ENCODE data around the gene POLR3F.
A peak's percentile ranks its signal among the peaks of the same experiment; 100 is the strongest.

Gene POLR3F

GRCh38 chr20:18466894-18467730 lies at the start of gene POLR3F, which contains the start of gene DZANK1:
Gene POLR3F, plus strand, starts transcription at chr20:18467390. Its CDS starts 117 bp downstream, at chr20:18467507.
Gene DZANK1, minus strand, starts transcription at chr20:18467030. Its CDS starts 1,672 bp downstream, at chr20:18465358.
- peak; percentile 93 for DNase-seq (ENCODE audit: low read depth, low spot score)
- H3K4me3 ChIP-seq (ENCODE audit: low read length): peak within 1 kb of the TSS; percentile 74
- no peaks in the 10 kb centered on the region for H3K27me3 ChIP-seq (ENCODE audit: control insufficient read depth, insufficient read depth, low read length)
- H3K9me3 ChIP-seq (ENCODE audit: control insufficient read depth, insufficient read depth, low read length): no peaks in the 10 kb centered on the region
- H3K4me1 ChIP-seq (ENCODE audit: control insufficient read depth, insufficient read depth, low read length): no peaks in the 10 kb centered on the region
- no CpG with 5 or more reads among the region's 57 CpGs for WGBS (ENCODE audit: insufficient coverage, insufficient read length)
- no peak within 1 kb of the TSS for H3K27ac ChIP-seq (ENCODE audit: low read length)
- no peaks in the 10 kb centered on the region for H3K36me3 ChIP-seq (ENCODE audit: control insufficient read depth, insufficient read depth, low read length)

- DNase-seq (ENCODE audit: low read depth, low spot score): no peak
- Histone ChIP-seq H3K9me3 (ENCODE audit: control insufficient read depth, insufficient read depth, low read length) (no peaks in the 10 kb centered on the region), H3K4me3 (ENCODE audit: low read length) (no peak overlapping the region), H3K27ac (ENCODE audit: low read length) (no peak overlapping the region), H3K36me3 (ENCODE audit: control insufficient read depth, insufficient read depth, low read length) (no peaks in the 10 kb centered on the region), H3K4me1 (ENCODE audit: control insufficient read depth, insufficient read depth, low read length) (no peaks in the 10 kb centered on the region), H3K27me3 (ENCODE audit: control insufficient read depth, insufficient read depth, low read length) (no peaks in the 10 kb centered on the region)
These were observed 45.6 kb upstream of the POLR3F start for GRCh38 chr20:18421608-18422007.

- H3K27me3 ChIP-seq (ENCODE audit: control insufficient read depth, insufficient read depth, low read length): no peaks in the 10 kb centered on the region
- H3K4me3 ChIP-seq (ENCODE audit: low read length): no peak overlapping the region
- H3K36me3 ChIP-seq (ENCODE audit: control insufficient read depth, insufficient read depth, low read length): no peaks in the 10 kb centered on the region
- DNase-seq (ENCODE audit: low read depth, low spot score): no peak
- H3K4me1 ChIP-seq (ENCODE audit: control insufficient read depth, insufficient read depth, low read length): no peaks in the 10 kb centered on the region
- WGBS (ENCODE audit: insufficient coverage, insufficient read length): no CpG with 5 or more reads among the region's 2 CpGs
- no peaks in the 10 kb centered on the region for H3K9me3 ChIP-seq (ENCODE audit: control insufficient read depth, insufficient read depth, low read length)
- H3K27ac ChIP-seq (ENCODE audit: low read length): no peak overlapping the region
These were observed 40.0 kb upstream of the POLR3F start for GRCh38 chr20:18427214-18427613.

GRCh38 chr20:18428490-18429173 lies 38.6 kb upstream of the POLR3F start:
- no CpG with 5 or more reads among the region's 3 CpGs for WGBS (ENCODE audit: insufficient coverage, insufficient read length)
- no peak overlapping the region for H3K27ac ChIP-seq (ENCODE audit: low read length)
- no peak for DNase-seq (ENCODE audit: low read depth, low spot score)
- no peaks in the 10 kb centered on the region for H3K9me3 ChIP-seq (ENCODE audit: control insufficient read depth, insufficient read depth, low read length)
- no peaks in the 10 kb centered on the region for H3K4me1 ChIP-seq (ENCODE audit: control insufficient read depth, insufficient read depth, low read length)
- H3K27me3 ChIP-seq (ENCODE audit: control insufficient read depth, insufficient read depth, low read length): no peaks in the 10 kb centered on the region
- H3K36me3 ChIP-seq (ENCODE audit: control insufficient read depth, insufficient read depth, low read length): no peaks in the 10 kb centered on the region
- no peak overlapping the region for H3K4me3 ChIP-seq (ENCODE audit: low read length)

GRCh38 chr20:18430172-18430826 lies 36.9 kb upstream of the POLR3F start:
- no peak overlapping the region for H3K27ac ChIP-seq (ENCODE audit: low read length)
- H3K4me1 ChIP-seq (ENCODE audit: control insufficient read depth, insufficient read depth, low read length): no peaks in the 10 kb centered on the region
- no peaks in the 10 kb centered on the region for H3K9me3 ChIP-seq (ENCODE audit: control insufficient read depth, insufficient read depth, low read length)
- no peaks in the 10 kb centered on the region for H3K27me3 ChIP-seq (ENCODE audit: control insufficient read depth, insufficient read depth, low read length)
- H3K36me3 ChIP-seq (ENCODE audit: control insufficient read depth, insufficient read depth, low read length): no peaks in the 10 kb centered on the region
- no CpG with 5 or more reads among the region's 9 CpGs for WGBS (ENCODE audit: insufficient coverage, insufficient read length)
- H3K4me3 ChIP-seq (ENCODE audit: low read length): no peak overlapping the region
- DNase-seq (ENCODE audit: low read depth, low spot score): no peak

GRCh38 chr20:18431206-18431605 lies 36.0 kb upstream of the POLR3F start:
- WGBS (ENCODE audit: insufficient coverage, insufficient read length): no CpG with 5 or more reads among the region's 6 CpGs
- Histone ChIP-seq H3K4me3 (ENCODE audit: low read length) (no peak overlapping the region), H3K36me3 (ENCODE audit: control insufficient read depth, insufficient read depth, low read length) (no peaks in the 10 kb centered on the region), H3K27ac (ENCODE audit: low read length) (no peak overlapping the region), H3K4me1 (ENCODE audit: control insufficient read depth, insufficient read depth, low read length) (no peaks in the 10 kb centered on the region), H3K27me3 (ENCODE audit: control insufficient read depth, insufficient read depth, low read length) (no peaks in the 10 kb centered on the region), H3K9me3 (ENCODE audit: control insufficient read depth, insufficient read depth, low read length) (no peaks in the 10 kb centered on the region)
- no peak for DNase-seq (ENCODE audit: low read depth, low spot score)

GRCh38 chr20:18436847-18437246 lies 30.3 kb upstream of the POLR3F start:
- Histone ChIP-seq H3K4me1 (ENCODE audit: control insufficient read depth, insufficient read depth, low read length) (no peaks in the 10 kb centered on the region), H3K4me3 (ENCODE audit: low read length) (no peak overlapping the region), H3K27me3 (ENCODE audit: control insufficient read depth, insufficient read depth, low read length) (no peaks in the 10 kb centered on the region), H3K27ac (ENCODE audit: low read length) (no peak overlapping the region), H3K36me3 (ENCODE audit: control insufficient read depth, insufficient read depth, low read length) (no peaks in the 10 kb centered on the region), H3K9me3 (ENCODE audit: control insufficient read depth, insufficient read depth, low read length) (no peaks in the 10 kb centered on the region)
- WGBS (ENCODE audit: insufficient coverage, insufficient read length): no CpG with 5 or more reads among the region's 2 CpGs
- no peak for DNase-seq (ENCODE audit: low read depth, low spot score)

GRCh38 chr20:18440403-18440802 lies 26.8 kb upstream of the POLR3F start:
- no CpG with 5 or more reads among the region's 1 CpG for WGBS (ENCODE audit: insufficient coverage, insufficient read length)

GRCh38 chr20:18443886-18444285 lies 23.3 kb upstream of the POLR3F start:
- no peak overlapping the region for H3K27ac ChIP-seq (ENCODE audit: low read length)
- no peak for DNase-seq (ENCODE audit: low read depth, low spot score)
- no CpG with 5 or more reads among the region's 4 CpGs for whole genome bisulfite sequencing (ENCODE audit: insufficient coverage, insufficient read length)

More at GRCh38 chr20:18440403-18440802, 26.8 kb upstream of the POLR3F start:
- no peak overlapping the region for H3K4me3 ChIP-seq (ENCODE audit: low read length)
- no peaks in the 10 kb centered on the region for H3K27me3 ChIP-seq (ENCODE audit: control insufficient read depth, insufficient read depth, low read length)
- no peak for DNase-seq (ENCODE audit: low read depth, low spot score)
- H3K36me3 ChIP-seq (ENCODE audit: control insufficient read depth, insufficient read depth, low read length): no peaks in the 10 kb centered on the region
- H3K9me3 ChIP-seq (ENCODE audit: control insufficient read depth, insufficient read depth, low read length): no peaks in the 10 kb centered on the region
- H3K27ac ChIP-seq (ENCODE audit: low read length): no peak overlapping the region
- no peaks in the 10 kb centered on the region for H3K4me1 ChIP-seq (ENCODE audit: control insufficient read depth, insufficient read depth, low read length)

GRCh38 chr20:18456600-18456999 lies 10.6 kb upstream of the POLR3F start:
- DNase-seq (ENCODE audit: low read depth, low spot score): no peak
- Histone ChIP-seq H3K4me3 (ENCODE audit: low read length) (no peak overlapping the region), H3K27ac (ENCODE audit: low read length) (no peak overlapping the region), H3K36me3 (ENCODE audit: control insufficient read depth, insufficient read depth, low read length) (no peaks in the 10 kb centered on the region), H3K9me3 (ENCODE audit: control insufficient read depth, insufficient read depth, low read length) (no peaks in the 10 kb centered on the region), H3K4me1 (ENCODE audit: control insufficient read depth, insufficient read depth, low read length) (no peaks in the 10 kb centered on the region), H3K27me3 (ENCODE audit: control insufficient read depth, insufficient read depth, low read length) (no peaks in the 10 kb centered on the region)
- no CpG with 5 or more reads among the region's 3 CpGs for WGBS (ENCODE audit: insufficient coverage, insufficient read length)

More at GRCh38 chr20:18443886-18444285, 23.3 kb upstream of the POLR3F start:
- Histone ChIP-seq H3K4me1 (ENCODE audit: control insufficient read depth, insufficient read depth, low read length) (no peaks in the 10 kb centered on the region), H3K27me3 (ENCODE audit: control insufficient read depth, insufficient read depth, low read length) (no peaks in the 10 kb centered on the region), H3K9me3 (ENCODE audit: control insufficient read depth, insufficient read depth, low read length) (no peaks in the 10 kb centered on the region), H3K4me3 (ENCODE audit: low read length) (no peak overlapping the region), H3K36me3 (ENCODE audit: control insufficient read depth, insufficient read depth, low read length) (no peaks in the 10 kb centered on the region)
